Nucleus accumbens (tissue), 56 donors: Measurements from ENCODE around the gene NMU.
"Not testable (repeated sequence)": the region's sequence is repeated elsewhere in the genome, so short reads cannot be mapped to it uniquely, and the experiment has no call there.

Experiments used
- DNase-seq, 56 donors: peaks; one replicate each; lab custom pipeline; 2025; lab: John Stamatoyannopoulos, UW

The NMU gene

DNA sequence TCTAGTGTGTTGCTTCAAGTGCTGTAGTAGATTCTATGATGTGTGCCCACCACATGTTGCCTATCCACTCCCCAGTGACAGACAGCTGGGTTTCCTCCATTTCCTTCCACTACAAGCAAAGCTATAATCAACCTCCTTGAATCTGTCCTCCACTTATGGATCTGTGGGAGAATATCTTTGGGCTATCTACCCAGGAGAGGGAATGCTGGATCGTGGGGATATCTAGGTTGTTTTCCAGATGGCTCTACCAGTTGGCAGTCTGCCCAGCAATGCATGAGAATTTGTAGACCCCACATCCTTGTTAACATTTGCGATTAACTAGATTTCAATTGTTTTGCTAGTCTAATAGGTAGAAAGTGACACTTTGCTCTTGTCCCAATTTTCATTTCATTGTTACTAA, 10.3 kb downstream of the NMU start:
- DNase-seq, result no peak

DNA sequence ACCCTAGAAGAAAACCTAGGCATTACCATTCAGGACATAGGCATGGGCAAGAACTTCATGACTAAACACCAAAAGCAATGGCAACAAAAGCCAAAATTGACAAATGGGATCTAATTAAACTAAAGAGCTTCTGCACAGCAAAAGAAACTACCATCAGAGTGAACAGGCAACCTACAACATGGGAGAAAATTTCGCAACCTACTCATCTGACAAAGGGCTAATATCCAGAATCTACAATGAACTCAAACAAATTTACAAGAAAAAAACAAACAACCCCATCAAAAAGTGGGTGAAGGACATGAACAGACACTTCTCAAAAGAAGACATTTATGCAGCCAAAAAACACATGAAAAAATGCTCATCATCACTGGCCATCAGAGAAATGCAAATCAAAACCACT, 12.0 kb downstream of the NMU start:
- DNase-seq, result not testable (repeated sequence)

DNA sequence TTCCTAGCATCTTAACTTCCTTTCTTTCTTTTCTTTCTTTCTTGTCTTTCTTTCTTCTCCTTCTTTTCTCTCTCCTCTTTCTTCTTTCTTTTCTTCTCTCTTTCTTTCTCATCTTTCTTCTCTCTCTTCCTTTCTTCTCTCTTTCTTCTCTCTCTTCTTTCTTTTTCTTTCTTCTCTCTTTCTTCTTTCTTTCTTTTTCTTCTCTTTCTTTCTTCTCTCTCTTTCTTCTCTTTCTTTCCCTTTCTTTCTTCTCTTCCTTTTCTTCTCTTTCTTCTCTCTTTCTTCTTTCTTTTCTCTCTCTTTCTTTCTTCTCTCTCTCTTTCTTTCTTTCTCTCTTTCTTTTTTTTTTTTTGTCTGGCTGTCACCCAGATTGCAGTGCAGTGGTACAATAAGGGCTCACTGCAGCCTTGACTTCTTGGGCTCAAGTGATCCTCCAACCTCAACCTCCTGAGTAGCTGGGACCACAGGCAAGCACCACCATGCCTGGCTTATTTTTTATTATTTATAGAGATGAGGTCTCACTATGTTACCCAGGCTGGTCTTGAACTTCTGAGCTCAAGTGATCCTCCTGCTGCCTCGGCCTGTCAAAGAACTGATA, 17.5 kb downstream of the NMU start:
- no peak for DNase-seq

DNA sequence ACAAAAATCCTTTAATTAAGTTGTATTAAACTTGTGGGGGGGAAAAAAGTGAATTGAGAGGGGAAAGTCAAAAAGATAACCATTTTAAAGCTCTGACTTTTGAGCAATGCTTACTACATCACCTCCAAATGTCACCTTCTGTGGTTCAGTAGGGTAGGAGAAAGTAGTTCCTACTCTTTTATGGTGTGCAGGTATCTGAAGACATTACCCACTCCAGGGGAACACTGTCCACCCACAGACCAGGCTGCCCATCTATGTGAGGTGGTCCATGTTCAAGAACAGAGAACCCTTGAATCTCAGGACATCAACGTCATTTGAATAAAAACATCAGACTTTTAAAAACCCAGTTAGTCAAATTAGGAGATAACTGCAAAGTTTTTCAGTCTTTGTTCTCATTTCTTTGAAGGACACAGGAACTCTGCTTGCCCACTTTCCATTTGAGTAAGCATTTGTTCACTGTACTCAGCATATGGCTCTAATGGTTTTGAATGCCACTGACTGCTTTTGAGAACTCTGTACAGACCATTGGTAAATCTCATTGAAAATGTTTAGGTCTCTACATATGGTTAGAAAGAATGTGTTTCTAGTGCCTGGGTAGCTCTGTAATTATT, 18.4 kb downstream of the NMU start:
- no peak for DNase-seq

DNA sequence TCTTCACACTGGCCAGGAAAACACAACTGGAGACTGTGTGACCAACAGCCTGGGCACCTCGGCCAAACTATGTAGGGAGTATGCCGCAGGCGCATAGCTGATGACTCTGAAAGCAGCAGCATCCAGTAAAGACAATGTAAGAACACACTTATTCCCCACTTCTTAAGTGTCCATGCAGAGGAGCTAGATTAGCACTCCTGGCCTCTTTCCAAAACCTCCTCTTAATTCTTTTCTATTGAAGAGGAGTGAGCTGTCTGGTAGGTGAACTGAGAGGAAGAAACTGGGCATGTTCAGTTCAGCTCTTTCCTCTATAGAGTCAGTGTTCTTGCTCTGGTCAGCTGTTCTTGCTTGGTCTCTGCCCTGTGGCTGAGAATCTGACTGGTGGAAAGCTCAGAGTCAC, 21.1 kb downstream of the NMU start:
- DNase-seq, result no peak

DNA sequence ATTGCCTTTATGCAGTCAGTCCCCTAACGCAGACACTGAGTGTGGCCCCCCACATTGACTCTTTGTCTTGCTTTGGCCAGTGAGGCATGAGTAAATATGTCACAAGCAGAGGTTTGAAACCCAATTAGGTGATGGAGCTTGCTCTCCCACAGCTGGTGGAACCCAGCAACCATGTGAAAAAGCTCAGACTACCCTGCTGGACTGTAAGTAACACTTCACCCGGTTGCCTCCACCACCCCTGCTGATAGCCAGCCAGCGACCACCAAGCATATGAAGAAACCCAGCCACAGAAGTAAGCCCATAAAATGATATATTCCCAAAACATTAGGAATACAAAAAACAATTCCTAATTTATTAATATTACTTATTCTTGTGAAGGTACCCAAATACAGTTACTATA, 22.5 kb downstream of the NMU start:
- DNase-seq, result no peak

DNA sequence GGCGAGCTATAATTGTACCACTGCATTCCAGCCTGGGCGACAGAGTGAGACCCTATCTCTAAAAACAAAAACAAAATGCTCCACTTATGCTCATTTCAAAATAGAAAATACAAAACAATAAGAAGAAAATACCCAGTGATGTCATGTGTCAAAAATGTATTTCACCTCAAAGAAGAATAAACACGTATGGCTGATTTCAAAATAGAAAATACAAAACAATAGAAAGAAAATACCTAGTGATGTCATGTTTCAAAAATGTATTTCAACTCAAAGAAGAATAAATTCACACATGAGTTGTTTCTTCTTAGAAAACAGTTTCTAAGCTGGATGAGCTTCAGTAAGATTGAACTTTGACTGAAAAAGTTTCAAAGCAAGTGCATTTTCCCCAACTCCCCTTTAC, 23.8 kb downstream of the NMU start:
- DNase-seq, result no peak

DNA sequence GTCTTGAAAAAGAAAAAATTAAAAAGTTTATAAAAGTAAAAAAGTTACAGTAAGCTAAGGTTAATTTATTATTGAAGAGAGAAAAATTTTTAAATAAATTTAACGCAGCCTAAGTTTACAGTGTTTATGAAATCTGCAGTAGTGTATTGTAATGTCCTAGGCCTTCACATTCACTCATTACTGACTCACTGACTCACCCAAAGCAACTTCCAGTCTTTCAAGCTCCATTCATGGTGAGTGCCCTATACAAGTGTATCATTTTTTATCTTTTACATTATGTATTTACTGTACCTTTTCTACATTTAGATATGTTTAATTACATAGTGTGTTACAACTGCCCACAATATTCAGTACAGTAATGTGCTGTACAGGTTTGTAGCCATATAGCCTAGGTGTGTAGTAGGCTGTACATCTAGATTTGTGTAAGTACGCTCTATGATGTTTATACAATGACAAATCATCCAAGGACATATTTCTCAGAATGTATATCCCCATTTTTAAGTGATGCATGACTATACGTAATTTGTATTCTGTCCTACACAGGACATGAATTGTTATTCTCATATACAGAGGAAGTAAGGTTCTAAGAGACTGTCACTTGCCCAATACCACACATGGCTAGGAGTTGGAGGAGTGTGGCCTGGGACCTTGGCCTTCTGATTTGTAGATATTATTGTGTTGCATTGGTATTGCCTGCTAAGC, 24.6 kb downstream of the NMU start:
- DNase-seq, result no peak

DNA sequence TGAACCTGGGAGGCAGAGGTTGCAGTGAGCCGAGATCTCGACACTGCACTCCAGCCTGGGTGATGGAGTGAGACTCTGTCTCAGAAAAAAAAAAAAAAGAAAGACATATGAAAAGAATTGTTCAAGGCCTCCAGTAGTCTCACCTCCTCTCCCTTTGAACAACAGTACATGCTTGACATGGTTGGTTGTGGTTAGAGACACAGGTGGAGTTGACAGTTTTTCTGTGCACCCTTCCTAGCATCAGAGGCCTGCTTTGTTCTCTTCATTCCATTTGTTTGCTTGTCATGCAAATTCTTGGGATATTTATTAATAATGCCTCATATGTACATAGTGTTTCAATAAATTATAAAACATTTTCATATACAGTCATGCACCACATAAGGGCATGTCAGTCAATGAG, 25.7 kb downstream of the NMU start:
- DNase-seq, result no peak

DNA sequence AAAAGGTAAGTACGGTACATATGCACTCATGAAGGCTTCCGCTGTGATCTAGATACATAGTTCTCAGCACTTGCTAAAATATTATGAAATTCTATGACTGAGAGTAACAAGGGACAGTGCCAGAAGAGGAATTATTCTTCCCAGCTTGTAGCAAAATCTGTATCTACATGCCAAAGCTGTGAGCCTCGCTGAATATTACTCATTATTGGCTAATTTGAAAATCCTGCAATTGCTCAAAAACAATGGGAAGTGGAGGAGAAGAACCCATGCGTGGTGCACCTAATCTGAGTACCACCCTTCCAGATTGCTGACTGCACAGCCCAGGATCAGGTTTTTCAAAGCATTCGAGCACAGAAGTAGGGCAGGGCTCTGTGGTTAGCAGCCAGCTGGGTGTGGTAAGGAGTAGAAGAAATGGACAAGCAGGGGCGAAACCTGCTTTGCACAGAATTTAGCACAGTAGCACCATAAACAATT, 26.7 kb downstream of the NMU start:
- DNase-seq, result no peak

DNA sequence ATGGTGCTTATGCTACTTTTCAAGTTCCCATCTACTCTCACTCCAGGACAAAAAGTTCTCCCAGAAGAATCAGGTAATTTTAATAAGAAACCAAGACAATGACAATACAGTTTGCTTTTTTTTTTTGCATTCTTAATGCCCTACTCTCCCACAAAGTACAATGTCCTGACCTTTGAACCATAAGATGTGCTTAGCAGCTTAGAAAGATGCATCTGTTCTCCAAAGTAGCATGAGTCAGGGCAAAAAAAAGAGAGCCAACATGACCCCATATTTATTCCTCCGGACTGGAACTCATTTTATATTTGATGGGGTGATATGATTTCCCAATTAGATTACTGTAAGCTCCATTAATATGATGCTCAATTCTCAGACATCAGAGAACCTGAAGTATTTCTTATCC, 27.5 kb downstream of the NMU start:
- DNase-seq, result no peak

DNA sequence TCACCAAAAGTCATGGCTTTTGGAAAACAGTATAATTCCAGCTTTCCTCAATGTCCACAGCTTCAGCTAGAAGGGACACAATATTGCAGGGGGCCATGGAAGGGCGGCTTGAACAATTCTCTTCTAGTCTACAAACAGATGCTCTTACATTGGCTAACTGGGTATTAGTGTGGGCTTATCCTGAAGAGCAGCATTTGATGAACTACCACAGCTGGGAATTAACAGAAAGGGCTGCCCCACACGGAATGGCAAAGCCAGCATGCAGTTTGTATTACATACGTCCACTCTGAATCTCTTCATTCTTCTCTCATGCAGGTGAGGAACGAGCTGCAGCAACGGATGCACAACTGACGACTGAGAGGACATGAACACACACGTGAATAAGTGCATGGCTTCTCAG, 31.1 kb downstream of the NMU start:
- no peak for DNase-seq

DNA sequence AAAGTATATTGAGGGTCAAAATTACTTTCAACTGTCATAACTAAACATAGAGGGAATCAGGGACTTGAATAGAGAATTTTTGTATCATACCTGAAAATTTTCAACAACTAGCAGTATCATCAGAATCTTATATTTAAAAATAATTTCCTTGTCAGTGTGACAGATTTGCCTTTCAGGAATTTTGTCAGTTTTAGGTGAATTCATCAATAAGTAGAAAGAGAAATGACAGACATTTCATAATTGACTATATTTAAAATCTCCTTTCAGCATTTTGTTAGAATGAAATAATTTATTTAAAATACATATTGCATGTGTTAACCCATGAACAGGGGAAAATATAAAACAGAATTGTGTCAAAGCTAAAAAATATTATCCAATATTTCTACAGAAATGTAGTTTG, 35.5 kb downstream of the NMU start:
- DNase-seq, result no peak

DNA sequence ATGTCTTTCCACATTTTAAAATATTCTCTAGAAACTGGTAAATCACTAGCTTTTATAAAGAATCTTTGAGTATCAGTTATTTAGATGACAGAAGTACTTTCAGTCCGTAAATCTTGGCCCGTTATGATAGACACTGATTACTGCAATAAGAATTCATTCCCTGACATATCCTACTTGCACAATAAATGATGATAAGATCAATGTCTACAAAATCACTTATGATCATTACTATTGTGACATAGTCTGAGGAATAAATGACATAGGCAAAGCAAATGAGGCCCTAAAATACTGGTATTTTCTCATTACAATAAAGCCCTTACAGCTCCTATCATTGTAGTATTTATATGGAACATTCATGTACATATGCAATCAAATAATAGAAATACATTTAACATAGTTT, 37.5 kb downstream of the NMU start:
- no peak for DNase-seq

DNA sequence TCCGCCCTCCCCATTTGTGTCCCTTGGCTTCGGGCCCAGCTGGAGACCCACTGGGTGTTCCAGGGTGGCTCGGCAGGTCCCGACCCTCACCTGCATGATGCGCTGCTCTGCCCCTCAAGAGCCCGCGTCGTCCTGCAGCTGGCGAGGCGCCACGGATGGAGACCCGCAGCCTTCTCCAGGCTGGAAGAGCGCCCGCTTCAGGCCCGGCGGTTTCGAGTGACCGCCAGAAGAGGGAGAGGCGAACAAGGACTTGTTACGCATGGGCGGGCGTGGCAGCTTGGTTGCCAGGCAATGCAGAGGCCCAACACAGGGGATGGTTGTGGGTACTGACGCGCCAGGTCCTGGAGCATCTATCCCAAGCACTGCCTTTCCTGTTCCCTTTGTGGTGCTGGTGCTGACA, 44.1 kb downstream of the NMU start, which contains the start of gene PDCL2:
Gene PDCL2, minus strand, starts transcription at position 232 of the 400 bp plus-strand sequence. Its CDS starts 136 bp downstream, at position 96.
- no peak for DNase-seq

DNA sequence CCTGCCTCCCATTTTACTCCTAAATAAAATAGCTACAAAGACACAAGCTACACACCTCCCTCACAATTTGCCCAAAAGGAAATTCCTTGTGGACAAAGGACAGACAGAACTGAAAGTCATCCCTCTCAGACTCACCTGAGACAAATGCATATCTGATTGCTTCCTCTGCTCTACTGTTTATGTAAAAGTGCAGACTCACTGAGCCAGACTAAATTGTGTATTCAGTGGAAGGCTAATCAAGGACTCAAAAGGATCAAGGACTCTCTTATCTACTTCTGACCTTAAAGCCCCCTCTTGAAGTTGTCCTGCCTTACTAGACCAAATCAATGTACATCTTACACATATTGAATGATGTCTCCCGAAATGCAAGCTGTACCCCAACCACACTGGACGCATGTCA, 47.9 kb downstream of the NMU start:
- DNase-seq, result no peak

DNA sequence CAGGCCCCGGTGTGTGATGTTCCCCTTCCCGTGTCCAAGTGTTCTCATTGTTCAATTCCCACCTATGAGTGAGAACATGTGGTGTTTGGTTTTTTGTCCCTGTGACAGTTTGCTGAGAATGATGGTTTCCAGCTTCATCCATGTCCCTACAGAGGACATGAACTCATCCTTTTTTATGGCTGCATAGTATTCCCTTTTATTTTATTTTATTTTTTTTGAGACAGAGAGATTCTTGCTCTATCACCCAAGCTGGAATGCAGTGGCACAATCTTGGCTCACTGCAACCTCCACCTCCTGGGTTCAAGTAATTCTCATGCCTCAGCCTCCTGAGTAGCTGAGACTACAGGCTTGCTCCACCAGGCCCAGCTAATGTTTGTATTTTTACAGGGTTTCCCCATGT, 53.3 kb downstream of the NMU start:
- DNase-seq, result not testable (repeated sequence)

DNA sequence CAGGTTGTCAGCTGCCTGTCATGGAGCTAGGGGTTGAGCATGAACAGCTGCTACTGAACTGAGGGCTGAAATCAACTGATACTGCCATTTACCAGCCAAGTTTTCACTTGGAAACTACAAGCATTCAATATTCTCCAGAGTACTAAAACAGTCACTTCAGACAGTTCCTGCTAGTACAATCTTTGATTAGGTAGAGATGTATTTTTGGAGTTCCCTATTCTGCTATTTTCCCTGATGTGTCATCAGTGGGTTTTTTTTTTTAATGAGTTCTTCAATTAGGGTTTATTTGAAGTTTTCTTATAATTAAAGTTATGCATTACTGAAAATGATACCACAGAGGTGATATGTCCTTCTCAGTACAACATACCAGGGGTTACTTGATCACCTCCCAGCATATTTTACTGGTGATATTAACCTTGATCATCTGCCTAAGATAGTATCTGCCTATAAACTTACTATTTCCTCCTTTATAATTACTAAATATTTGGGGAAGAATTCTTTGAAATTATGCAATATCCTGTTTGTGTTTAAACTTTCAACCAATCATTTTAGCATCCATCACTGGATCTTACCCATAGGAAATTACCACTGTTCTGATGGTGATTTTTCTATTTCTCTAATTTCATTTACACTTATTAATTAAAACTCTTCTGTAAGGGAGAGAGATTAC, 57.6 kb downstream of the NMU start:
- no peak for DNase-seq

DNA sequence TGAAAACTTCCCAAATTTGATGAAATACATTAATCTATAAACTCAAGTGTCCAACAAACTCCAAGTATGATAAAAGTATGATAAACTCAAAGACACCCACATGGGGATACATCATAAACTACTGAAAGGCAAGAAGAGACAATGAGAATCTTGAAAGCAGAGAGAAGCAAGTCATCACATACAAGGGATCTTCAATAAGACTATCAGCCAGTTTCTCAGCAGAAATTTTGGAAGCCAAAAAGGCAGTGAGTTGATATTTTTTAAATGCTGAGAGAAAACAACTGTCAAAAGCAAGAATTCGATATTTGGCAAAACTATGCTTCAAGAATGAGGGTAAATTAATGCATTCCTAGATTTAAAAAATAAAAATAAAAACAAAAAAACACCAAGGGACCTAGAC, 60.6 kb downstream of the NMU start:
- no peak for DNase-seq

DNA sequence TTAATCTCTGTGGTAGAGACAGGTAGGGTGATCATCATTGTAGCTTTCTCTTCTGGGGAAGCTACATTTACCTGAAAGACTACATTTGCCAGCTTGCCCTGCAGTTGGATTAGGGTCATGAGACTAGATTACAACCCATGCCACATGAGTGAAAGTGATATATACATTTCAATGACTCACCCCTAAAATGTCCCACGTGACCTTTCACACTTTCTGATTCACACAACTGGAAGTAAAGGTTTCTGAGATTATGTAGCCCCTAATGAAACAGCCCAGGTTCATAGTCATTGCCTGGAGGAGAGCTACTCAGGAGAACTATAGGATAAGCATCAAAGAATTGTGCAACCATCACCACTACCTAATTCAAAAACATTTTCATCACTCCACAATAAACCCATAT, 61.8 kb downstream of the NMU start:
- DNase-seq, result no peak

DNA sequence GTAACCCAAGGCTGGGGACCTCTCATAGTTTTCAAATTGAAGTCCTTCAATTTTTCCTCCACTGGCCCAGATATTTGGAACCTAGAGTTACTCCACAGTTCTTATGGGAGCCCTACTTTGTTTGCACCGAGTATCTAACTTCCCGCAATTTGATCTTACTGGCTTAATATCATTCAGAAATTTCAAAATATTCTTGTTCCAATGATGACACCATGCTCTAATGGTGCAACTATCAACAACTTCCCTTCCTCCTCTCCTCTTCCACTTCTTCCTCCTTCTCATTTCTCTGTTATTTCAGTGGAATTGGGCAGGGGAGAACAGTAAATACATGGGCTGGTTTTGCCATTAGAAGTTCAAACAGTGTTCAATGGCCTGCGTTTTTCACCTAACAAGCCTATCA, 64.3 kb downstream of the NMU start:
- no peak for DNase-seq
